SK-N-MC (cell line): ENCODE results near the gene HBE1.

Experiments used
- DNase-seq: peaks from one replicate; pipeline ENCODE4 v3.0.0-alpha.2; 2011; ENCODE audit warnings: low read depth, low spot score
- H3K27ac ChIP-seq: fragments of 200-600 bp; sonication (generic); 2 replicates; pipeline ENCODE4 v1.5.1; 2016; ENCODE audit warnings: mixed run types
- H3K36me3 ChIP-seq: fragments of 200-600 bp; sonication (generic); 2 replicates; pipeline ENCODE4 v1.6.1; 2017; ENCODE audit warnings: antibody characterized with exemption, low read length, mixed read lengths; ENCODE audit not compliant: insufficient read depth
- H3K4me3 ChIP-seq: fragments of 200-600 bp; sonication (generic); 2 replicates; pipeline ENCODE4 v1.5.1; 2016
- H3K9ac ChIP-seq: fragments of 200-600 bp; sonication (generic); 2 replicates; pipeline ENCODE4 v1.8.0; 2017; ENCODE audit warnings: mixed run types, mixed read lengths; ENCODE audit not compliant: insufficient read length
- H3K9me3 ChIP-seq: fragments of 200-600 bp; sonication (generic); 2 replicates; pipeline ENCODE4 v1.6.1; 2017; ENCODE audit warnings: low read depth, mild to moderate bottlenecking, antibody characterized with exemption, low read length, moderate library complexity, mixed read lengths
- EZH2 ChIP-seq: fragments of 200-600 bp; sonication (generic); IDR thresholded peaks from one replicate; pipeline ENCODE4 v1.6.1; 2017; ENCODE audit warnings: antibody characterized with exemption
- FOXP2 ChIP-seq: optimal IDR thresholded peaks from 2 replicates; pipeline ENCODE3; 2011; ENCODE audit warnings: mild to moderate bottlenecking, moderate library complexity; ENCODE audit not compliant: insufficient read depth; ENCODE audit errors: extremely low read length, control extremely low read depth
- POLR2AphosphoS5 ChIP-seq: IDR thresholded peaks from 2 replicates; pipeline ENCODE4 v1.6.1; 2012; ENCODE audit warnings: mild to moderate bottlenecking, low read depth, low read length, borderline replicate concordance

The HBE1 gene

DNA sequence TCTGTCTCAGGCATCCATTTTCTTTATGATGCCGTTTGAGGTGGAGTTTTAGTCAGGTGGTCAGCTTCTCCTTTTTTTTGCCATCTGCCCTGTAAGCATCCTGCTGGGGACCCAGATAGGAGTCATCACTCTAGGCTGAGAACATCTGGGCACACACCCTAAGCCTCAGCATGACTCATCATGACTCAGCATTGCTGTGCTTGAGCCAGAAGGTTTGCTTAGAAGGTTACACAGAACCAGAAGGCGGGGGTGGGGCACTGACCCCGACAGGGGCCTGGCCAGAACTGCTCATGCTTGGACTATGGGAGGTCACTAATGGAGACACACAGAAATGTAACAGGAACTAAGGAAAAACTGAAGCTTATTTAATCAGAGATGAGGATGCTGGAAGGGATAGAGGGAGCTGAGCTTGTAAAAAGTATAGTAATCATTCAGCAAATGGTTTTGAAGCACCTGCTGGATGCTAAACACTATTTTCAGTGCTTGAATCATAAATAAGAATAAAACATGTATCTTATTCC is 10.9 kb upstream of the HBE1 start:
- Histone ChIP-seq H3K9ac (no peak overlapping the region), H3K4me3 (no peak overlapping the region), H3K9me3 (no peaks in the 10 kb centered on the region), H3K27ac (no peak overlapping the region), H3K36me3 (no peaks in the 10 kb centered on the region)
- DNase-seq: no peak
- no peak for TF ChIP-seq EZH2
- TF ChIP-seq POLR2AphosphoS5: no peak
- no peak for TF ChIP-seq FOXP2

DNA sequence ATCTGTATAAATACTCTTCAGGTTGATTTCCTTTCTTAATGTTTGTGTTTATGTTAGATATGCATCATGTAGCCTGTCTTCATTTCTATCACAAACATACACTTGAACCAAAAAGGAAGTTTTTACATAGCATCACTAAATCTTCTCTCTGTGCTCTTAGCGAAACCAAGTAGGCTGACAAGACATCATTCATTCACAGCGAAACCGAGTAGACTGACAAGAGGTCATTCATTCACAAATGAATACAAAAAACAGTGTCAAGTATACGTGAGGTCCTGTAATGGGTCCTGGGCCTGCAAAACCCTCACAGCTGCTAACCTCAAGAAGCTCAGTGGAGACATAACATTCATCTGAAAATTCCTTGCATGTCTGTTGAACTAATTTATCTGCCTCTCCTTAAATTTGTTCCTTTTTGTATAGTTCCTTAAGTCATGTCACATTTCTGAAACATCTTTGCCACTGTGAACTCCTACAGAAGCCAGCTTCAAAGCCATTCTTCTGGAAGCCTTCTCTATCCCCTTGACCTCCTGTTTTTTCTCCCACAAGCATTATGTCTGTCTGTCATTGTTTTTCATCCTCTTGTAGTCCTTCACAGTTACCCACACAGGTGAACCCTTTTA is 9.8 kb upstream of the HBE1 start:
- Histone ChIP-seq H3K4me3 (no peak overlapping the region), H3K36me3 (no peaks in the 10 kb centered on the region), H3K9ac (no peak overlapping the region), H3K9me3 (no peaks in the 10 kb centered on the region), H3K27ac (no peak overlapping the region)
- DNase-seq: no peak
- TF ChIP-seq EZH2: no peak
- TF ChIP-seq FOXP2: no peak

GRCh38 chr11:5277807-5278382 is 8.2 kb upstream of the HBE1 start:
- TF ChIP-seq EZH2 (no peak), POLR2AphosphoS5 (no peak), FOXP2 (no peak)
- no peak overlapping the region for H3K27ac ChIP-seq
- no peak for DNase-seq

GRCh38 chr11:5276697-5277096 is 7.0 kb upstream of the HBE1 start:
- H3K4me3 ChIP-seq: no peak overlapping the region
- TF ChIP-seq EZH2 (no peak), POLR2AphosphoS5 (no peak), FOXP2 (no peak)
- H3K9ac ChIP-seq: no peak overlapping the region
- no peak for DNase-seq
- no peaks in the 10 kb centered on the region for H3K9me3 ChIP-seq
- no peaks in the 10 kb centered on the region for H3K36me3 ChIP-seq
- H3K27ac ChIP-seq: no peak overlapping the region

More at GRCh38 chr11:5277807-5278382, 8.2 kb upstream of the HBE1 start:
- no peak overlapping the region for H3K4me3 ChIP-seq
- H3K9ac ChIP-seq: no peak overlapping the region
- no peaks in the 10 kb centered on the region for H3K9me3 ChIP-seq
- no peaks in the 10 kb centered on the region for H3K36me3 ChIP-seq

DNA sequence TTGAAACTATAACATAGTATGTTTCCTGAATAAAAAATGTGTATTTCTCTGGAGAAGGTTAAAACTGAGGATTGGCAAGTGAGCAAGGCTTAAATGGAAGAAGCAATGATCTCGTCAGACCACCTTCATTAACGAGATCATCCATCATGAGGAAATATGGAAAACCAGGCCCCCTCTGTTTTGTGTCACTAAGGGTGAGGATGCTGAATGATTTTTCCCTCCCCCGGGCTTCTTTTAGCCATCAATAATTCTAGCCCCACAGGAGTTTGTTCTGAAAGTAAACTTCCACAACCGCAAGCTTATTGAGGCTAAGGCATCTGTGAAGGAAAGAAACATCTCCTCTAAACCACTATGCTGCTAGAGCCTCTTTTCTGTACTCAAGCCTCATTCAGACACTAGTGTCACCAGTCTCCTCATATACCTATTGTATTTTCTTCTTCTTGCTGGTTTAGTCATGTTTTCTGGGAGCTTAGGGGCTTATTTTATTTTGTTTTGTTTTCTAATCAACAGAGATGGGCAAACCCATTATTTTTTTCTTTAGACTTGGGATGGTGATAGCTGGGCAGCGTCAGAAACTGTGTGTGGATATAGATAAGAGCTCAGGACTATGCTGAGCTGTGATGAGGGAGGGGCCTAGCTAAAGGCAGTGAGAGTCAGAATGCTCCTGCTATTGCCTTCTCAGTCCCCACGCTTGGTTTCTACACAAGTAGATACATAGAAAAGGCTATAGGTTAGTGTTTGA is 5.8 kb upstream of the HBE1 start:
- Histone ChIP-seq H3K4me3 (no peak overlapping the region), H3K9me3 (no peaks in the 10 kb centered on the region), H3K27ac (no peak overlapping the region), H3K9ac (no peak overlapping the region), H3K36me3 (no peaks in the 10 kb centered on the region)
- DNase-seq: no peak
- TF ChIP-seq POLR2AphosphoS5 (no peak), FOXP2 (no peak), EZH2 (no peak)

DNA sequence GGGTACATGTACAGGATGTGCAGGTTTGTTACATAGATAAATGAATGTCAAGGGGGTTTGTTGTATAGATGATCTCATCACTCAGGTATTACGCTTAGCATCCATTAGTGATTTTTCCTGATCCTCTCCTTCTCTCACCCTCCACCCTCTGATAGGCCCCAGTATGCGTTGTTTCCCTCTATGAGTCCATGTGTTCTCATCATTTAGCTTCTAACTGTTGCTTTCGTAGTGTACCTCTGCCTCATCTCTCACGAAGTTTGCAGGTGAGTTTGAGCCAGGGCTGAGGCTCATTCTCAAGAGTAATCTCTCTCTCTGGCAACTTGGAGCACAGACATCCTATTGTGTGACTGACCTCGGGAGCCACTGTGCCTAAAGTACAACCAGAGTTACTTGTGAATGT is 4.7 kb upstream of the HBE1 start:
- no peak for DNase-seq
- Histone ChIP-seq H3K36me3 (no peaks in the 10 kb centered on the region), H3K4me3 (no peak overlapping the region), H3K9me3 (no peaks in the 10 kb centered on the region), H3K27ac (no peak overlapping the region), H3K9ac (no peak overlapping the region)
- TF ChIP-seq FOXP2: no peak
- TF ChIP-seq POLR2AphosphoS5: no peak
- TF ChIP-seq EZH2: no peak

GRCh38 chr11:5272395-5273017 is 2.8 kb upstream of the HBE1 start:
- H3K36me3 ChIP-seq: no peaks in the 10 kb centered on the region
- H3K9me3 ChIP-seq: no peaks in the 10 kb centered on the region
- H3K27ac ChIP-seq: no peak overlapping the region
- H3K4me3 ChIP-seq: no peak overlapping the region
- H3K9ac ChIP-seq: no peak overlapping the region
- TF ChIP-seq EZH2: no peak
- no peak for TF ChIP-seq FOXP2
- TF ChIP-seq POLR2AphosphoS5: no peak
- DNase-seq: no peak

DNA sequence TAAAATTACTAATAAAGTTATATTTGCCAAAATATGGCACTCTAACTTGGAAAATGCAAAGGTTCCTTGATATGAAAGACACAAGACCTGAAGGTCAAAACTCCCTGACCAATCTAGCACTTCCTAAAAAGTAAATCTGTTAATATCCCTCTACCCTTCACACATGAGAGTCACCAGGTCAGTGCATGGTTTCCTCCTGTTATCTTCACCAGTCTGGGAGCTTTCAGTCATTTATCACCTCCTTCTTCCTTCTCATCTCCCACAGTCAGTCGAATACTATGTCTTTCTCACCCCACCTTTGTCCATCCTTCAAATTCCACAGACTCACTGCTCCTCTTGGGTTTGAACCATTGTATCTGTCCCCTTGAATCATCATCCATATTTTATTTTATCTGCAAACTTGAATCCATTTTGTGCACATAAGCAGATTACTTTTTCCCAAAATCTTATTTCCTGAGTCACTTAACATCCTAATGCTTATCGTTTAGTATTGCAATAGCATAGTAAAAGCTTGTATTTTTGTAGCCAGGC is 2.6 kb downstream of the HBE1 start:
- H3K36me3 ChIP-seq: no peaks in the 10 kb centered on the region
- H3K9ac ChIP-seq: no peak overlapping the region
- H3K27ac ChIP-seq: no peak overlapping the region
- no peaks in the 10 kb centered on the region for H3K9me3 ChIP-seq
- no peak for TF ChIP-seq EZH2
- TF ChIP-seq FOXP2: no peak
- no peak for TF ChIP-seq POLR2AphosphoS5
- no peak for DNase-seq
- no peak overlapping the region for H3K4me3 ChIP-seq
